ENCODE measurements around the gene IL22RA2.

- TF ChIP-seq CTCF (optimal IDR thresholded peaks at IDR 0.05 in 1 of 3, IDR thresholded peaks at IDR 0.05 in 1 of 3, conservative IDR thresholded peaks at IDR 0.05 in 1 of 3; ENCODE audit: extremely low read depth in 1 of 3, insufficient read depth in 2 of 3, low read length in 3 of 3) (no peak), EZH2 (IDR thresholded peaks at IDR 0.05; ENCODE audit: low read length) (no peak)
Observed at GRCh38 chr6:137112067-137112355, 61.4 kb downstream of the IL22RA2 start.
